Spleen (tissue), 11 donors: ENCODE measurements around the gene STRN. TPM values are rescaled to one million over a fixed set of nuclear protein-coding genes. Genes with fewer than 3 reads are reported as not detected.

ENCODE experiments used
- DNase-seq: peaks from one replicate; pipeline ENCODE4 v3.0.0-alpha.2; 2020
- H3K27ac ChIP-seq, 8 donors: fragments of 200-600 bp; sonication (generic) in 7 of 8; 1 replicate in 4 of 8; 2 replicates in 4 of 8; pipeline versions ENCODE4 v1.5.0 to v1.8.0; 2016 to 2021; ENCODE audit warnings: inconsistent platforms in 4 of 8, mild to moderate bottlenecking in 4 of 8, moderate library complexity in 1 of 8
- H3K27me3 ChIP-seq, 7 donors: fragments of 200-600 bp; sonication (generic) in 6 of 7; replicated peaks in 1 of 7; 1 replicate in 4 of 7; 2 replicates in 3 of 7; pipeline versions ENCODE4 v1.5.0 to v1.8.0; 2016 to 2021; ENCODE audit warnings: inconsistent platforms in 3 of 7, mild to moderate bottlenecking in 1 of 7
- H3K36me3 ChIP-seq, 6 donors: fragments of 200-600 bp; sonication (generic) in 5 of 6; 1 replicate in 4 of 6; 2 replicates in 2 of 6; pipeline versions ENCODE4 v1.5.0 to v1.8.0; 2016 to 2021; ENCODE audit warnings: inconsistent platforms in 2 of 6
- H3K4me1 ChIP-seq, 6 donors: fragments of 200-600 bp; sonication (generic) in 5 of 6; 1 replicate in 3 of 6; 2 replicates in 3 of 6; pipeline versions ENCODE4 v1.5.0 to v1.8.0; 2016 to 2021; ENCODE audit warnings: inconsistent platforms in 3 of 6
- H3K4me3 ChIP-seq, 8 donors: fragments of 200-600 bp; sonication (generic) in 7 of 8; 1 replicate in 4 of 8; 2 replicates in 4 of 8; pipeline versions ENCODE4 v1.5.0 to v1.8.0; 2016 to 2021; ENCODE audit warnings: inconsistent platforms in 4 of 8, mild to moderate bottlenecking in 4 of 8, moderate library complexity in 2 of 8
- H3K9me3 ChIP-seq, 8 donors: fragments of 200-600 bp; sonication (generic) in 7 of 8; 1 replicate in 4 of 8; 2 replicates in 4 of 8; pipeline versions ENCODE4 v1.5.0 to v1.8.0; 2016 to 2021; ENCODE audit warnings: inconsistent platforms in 4 of 8
- CTCF ChIP-seq, 11 experiments: fragments of 200-600 bp in 7 of 11; fragments of 450-650 bp in 4 of 11; sonication (generic) in 4 of 11; IDR thresholded peaks in 8 of 11; conservative IDR thresholded peaks in 3 of 11; 1 replicate in 7 of 11; 2 replicates in 4 of 11; pipeline versions ENCODE4 v1.4.0 to v1.8.0; 2016 to 2021; ENCODE audit warnings: antibody characterized with exemption in 11 of 11, inconsistent platforms in 4 of 11, mild to moderate bottlenecking in 1 of 11
- POLR2A ChIP-seq, 3 donors: fragments of 450-650 bp; IDR thresholded peaks; one replicate each; pipeline ENCODE4 v1.5.1; 2017; ENCODE audit warnings: antibody characterized with exemption in 3 of 3, mild to moderate bottlenecking in 1 of 3
- POLR2AphosphoS5 ChIP-seq, 3 donors: sonication (generic); formaldehyde crosslinking; IDR thresholded peaks; one replicate each; pipeline ENCODE4 v1.5.1; 2017; ENCODE audit warnings: antibody characterized with exemption in 3 of 3
- WGBS, 5 donors: extraction: QIAGEN DNeasy Blood & Tissue Kit in 3 of 5; methylation state at CpG; one replicate each; pipeline versions ENCODE4 v1.1.5 to v1.1.7; 2013 to 2018; 5-methylcytosine and 5-hydroxymethylcytosine counted together
- intact Hi-C: fragments of 100-400 bp; cut with DNase I; formaldehyde crosslinking; loops from one replicate; pipeline ENCODE4 v1.15.0; 2023; ENCODE audit warnings: low total_unique reads
- polyA plus RNA-seq, 3 donors: library from polyadenylated mRNA; stranded (reverse); fragments of 200-250 nt; gene quantifications; one replicate each; pipeline ENCODE4 v1.2.1, GENCODE V29; 2013
- total RNA-seq, 7 donors: library from RNA; depleted of rRNA in 3 of 7; stranded (reverse); fragments of >200 nt in 3 of 7; fragmentation: NEBNext Ultra II Directional in 4 of 7; extraction: Animal tissue kit (Norgen Biotek cat#: 25700) in 4 of 7; gene quantifications; one replicate each; pipeline versions ENCODE4 v1.1.0 to v1.2.1, GENCODE V29; 2016 to 2021
- donor health status: healthy with polysubstance abuse.
- donor health status: DM: no; HTN: no; CAD: no; lungs with moderate emphysema.
- donor health status: DM: no; HTN: no; CAD: no.
- donor health status: Bipolar disorder and iron deficiency.
- donor health status: healthy.
- donor health status: DM: no; HTN: no; CAD: no.
- donor health status: DM: yes; HTN: yes; CAD: no.

Gene STRN
- total and polyA plus RNA-seq, 10 donors, result 2.2 to 33.3 (median 26.2) TPM

GRCh38 chr2:36801088-36801487 lies 165.2 kb downstream of the STRN start:
- intact Hi-C loops, result no loop called here
- no peak for TF ChIP-seq POLR2AphosphoS5 (IDR thresholded peaks at IDR 0.05)
- TF ChIP-seq POLR2A (IDR thresholded peaks at IDR 0.05), result no peak
- TF ChIP-seq CTCF (IDR thresholded peaks at IDR 0.05 in 8 of 11, conservative IDR thresholded peaks at IDR 0.05 in 3 of 11), result no peak
- WGBS, 5 donors, result 71 to 86% (median 74%) methylated on average over 6 of the region's 6 CpGs
- Histone ChIP-seq H3K27ac (peak overlapping the region in 2 of 8 donors; percentile 10 to 30), H3K4me3 (no peak overlapping the region), H3K27me3 (peaks cover 0 to 12% (median 0%) of the 10 kb centered on the region in 7 donors), H3K9me3 (peaks cover 0 to 10% (median 0%) of the 10 kb centered on the region in 8 donors), H3K36me3 (no peaks in the 10 kb centered on the region), H3K4me1 (no peaks in the 10 kb centered on the region)
- no peak for DNase-seq

DNA sequence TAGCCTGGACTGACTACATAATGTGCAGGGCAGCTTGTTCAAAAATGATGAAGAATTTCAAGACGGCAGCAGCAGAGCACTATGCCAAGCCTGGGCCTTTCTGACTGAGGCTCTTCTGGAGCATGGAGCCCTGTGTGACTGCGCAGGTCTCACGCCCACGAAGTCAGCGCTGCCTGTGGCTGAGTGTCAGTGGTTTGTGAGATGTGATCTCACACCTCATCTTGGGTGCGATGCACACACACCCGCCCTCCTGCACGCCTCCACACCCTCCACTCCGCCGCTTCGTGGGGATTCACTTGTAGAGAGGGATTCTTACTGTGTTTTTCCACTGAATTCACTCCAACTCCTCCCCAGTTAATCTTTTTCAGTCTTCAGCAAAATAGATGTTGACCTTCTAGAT lies 166.0 kb downstream of the STRN start:
- Histone ChIP-seq H3K4me3 (no peak overlapping the region), H3K27ac (peak overlapping the region in 3 of 8 donors; percentile 10 to 53 (median 13)), H3K4me1 (no peaks in the 10 kb centered on the region), H3K27me3 (peaks cover 0 to 12% (median 0%) of the 10 kb centered on the region in 7 donors), H3K36me3 (no peaks in the 10 kb centered on the region), H3K9me3 (peaks cover 0 to 10% (median 0%) of the 10 kb centered on the region in 8 donors)
- TF ChIP-seq CTCF (IDR thresholded peaks at IDR 0.05 in 8 of 11, conservative IDR thresholded peaks at IDR 0.05 in 3 of 11), result no peak
- peak in 1 of 3 donors; percentile 7 for TF ChIP-seq POLR2AphosphoS5 (IDR thresholded peaks at IDR 0.05)
- DNase-seq, result no peak
- 82 to 93% (median 83%) methylated on average over 11 of the region's 11 CpGs for WGBS, 5 donors
- intact Hi-C loops, result no loop called here

- no peak overlapping the region for H3K4me3 ChIP-seq
- no peak for DNase-seq
- H3K36me3 ChIP-seq, result no peaks in the 10 kb centered on the region
- peaks cover 0 to 10% (median 0%) of the 10 kb centered on the region in 8 donors for H3K9me3 ChIP-seq
- no peaks in the 10 kb centered on the region for H3K4me1 ChIP-seq
- WGBS, 5 donors, result 64 to 87% (median 74%) methylated on average over 3 of the region's 3 CpGs
- TF ChIP-seq CTCF (IDR thresholded peaks at IDR 0.05 in 8 of 11, conservative IDR thresholded peaks at IDR 0.05 in 3 of 11), result no peak
- TF ChIP-seq POLR2A (IDR thresholded peaks at IDR 0.05), result no peak
- TF ChIP-seq POLR2AphosphoS5 (IDR thresholded peaks at IDR 0.05), result no peak
- intact Hi-C loops, result no loop called here
- peak overlapping the region in 3 of 8 donors; percentile 30 to 53 (median 41) for H3K27ac ChIP-seq
- H3K27me3 ChIP-seq, result peaks cover 0 to 12% (median 0%) of the 10 kb centered on the region in 7 donors
These were observed 167.6 kb downstream of the STRN start for GRCh38 chr2:36798724-36799123.

DNA sequence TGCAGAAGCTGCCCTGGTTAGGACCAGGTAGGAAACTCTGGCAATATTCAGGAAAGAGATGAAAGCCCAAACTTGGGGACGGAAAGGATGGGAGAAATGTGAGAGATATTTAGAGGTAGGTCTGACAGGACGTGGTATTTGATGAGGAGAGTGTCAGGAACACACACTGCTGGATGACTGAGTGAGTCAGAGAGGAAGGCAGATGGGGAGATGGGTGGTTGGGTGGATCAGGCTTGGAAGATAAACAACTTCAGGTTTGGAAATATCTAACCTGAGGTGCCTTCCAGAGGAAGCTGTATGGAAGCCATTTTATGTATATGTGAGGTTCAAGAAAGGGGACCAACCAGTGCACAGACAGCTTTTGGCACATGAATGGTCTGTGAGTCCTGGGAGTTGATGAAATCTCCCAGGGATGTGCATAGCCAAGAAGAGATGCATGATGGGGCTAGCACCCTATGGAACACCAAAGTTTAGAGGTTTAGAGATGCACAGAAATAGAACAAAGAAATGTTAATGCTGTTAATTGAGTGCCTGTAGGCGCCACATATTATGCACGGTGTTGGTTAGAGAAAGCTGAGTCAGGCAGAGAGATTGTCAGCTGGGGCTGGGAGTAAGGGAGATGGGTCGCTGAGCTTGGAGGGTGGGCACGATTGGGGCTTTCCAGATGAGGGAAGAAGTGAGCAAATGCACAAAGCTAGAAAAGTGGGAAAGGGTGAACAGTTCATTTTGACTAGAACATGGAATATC lies 168.8 kb downstream of the STRN start:
- no peak overlapping the region for H3K4me3 ChIP-seq
- 54 to 69% (median 66%) methylated on average over 6 of the region's 6 CpGs for WGBS, 5 donors
- H3K27ac ChIP-seq, result no peak overlapping the region
- DNase-seq, result no peak
- no peaks in the 10 kb centered on the region for H3K36me3 ChIP-seq
- H3K27me3 ChIP-seq, result peaks cover 0 to 12% (median 0%) of the 10 kb centered on the region in 7 donors
- intact Hi-C loops, result no loop called here
- TF ChIP-seq POLR2A (IDR thresholded peaks at IDR 0.05), result no peak
- TF ChIP-seq POLR2AphosphoS5 (IDR thresholded peaks at IDR 0.05), result no peak
- TF ChIP-seq CTCF (IDR thresholded peaks at IDR 0.05 in 8 of 11, conservative IDR thresholded peaks at IDR 0.05 in 3 of 11), result no peak
- no peaks in the 10 kb centered on the region for H3K9me3 ChIP-seq
- H3K4me1 ChIP-seq, result no peaks in the 10 kb centered on the region
